GM18867 (cell line): ENCODE data around the gene GALM.
"Not testable (repeated sequence)": the region's sequence is repeated elsewhere in the genome, so short reads cannot be mapped to it uniquely, and the experiment has no call there.

ENCODE experiments used
- ATAC-seq: cut with Tn5 transposase; IDR thresholded peaks from one replicate; pipeline ENCODE4 v1.9.1; 2021; ENCODE audit warnings: mild to moderate bottlenecking, moderate library complexity; ENCODE audit not compliant: unreplicated experiment

GALM gene

DNA sequence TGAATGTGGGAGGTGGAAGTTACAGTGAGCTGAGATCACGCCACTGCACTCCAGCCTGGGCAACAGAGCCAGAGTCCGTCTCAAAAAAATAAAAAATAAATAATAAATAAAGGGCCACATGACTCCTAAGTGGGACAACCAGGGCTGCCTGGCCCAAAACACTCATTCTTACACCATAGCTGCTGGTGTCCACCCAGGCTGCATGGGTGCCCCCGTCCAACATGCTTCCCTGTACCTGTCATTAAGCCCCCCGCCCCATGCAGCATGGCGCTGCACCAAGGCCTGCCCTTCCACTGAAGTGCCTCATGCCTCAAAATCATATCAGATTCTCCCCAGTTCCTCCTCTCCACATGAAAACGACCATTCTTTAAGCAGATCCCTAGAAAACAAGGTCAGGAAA lies 10.8 kb downstream of the GALM start:
- no peak for ATAC-seq

DNA sequence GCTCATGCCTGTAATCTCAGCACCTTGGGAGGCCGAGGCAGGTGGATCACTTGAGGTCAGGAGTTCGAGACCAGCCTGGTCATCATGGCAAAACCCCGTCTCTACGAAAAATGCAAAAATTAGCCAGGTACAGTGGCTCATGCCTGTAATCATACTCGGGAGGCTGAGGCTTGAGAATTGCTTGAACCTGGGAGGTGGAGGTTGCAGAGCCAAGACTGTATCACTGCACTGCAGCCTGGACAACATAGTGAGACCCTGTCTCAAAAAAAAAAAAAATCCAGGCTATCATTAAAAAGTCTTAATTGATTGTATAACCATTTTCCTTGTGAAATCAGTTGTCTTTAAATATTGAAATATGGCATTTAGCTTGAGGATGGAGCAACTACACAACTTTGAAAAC lies 15.0 kb downstream of the GALM start:
- not testable (repeated sequence) for ATAC-seq

DNA sequence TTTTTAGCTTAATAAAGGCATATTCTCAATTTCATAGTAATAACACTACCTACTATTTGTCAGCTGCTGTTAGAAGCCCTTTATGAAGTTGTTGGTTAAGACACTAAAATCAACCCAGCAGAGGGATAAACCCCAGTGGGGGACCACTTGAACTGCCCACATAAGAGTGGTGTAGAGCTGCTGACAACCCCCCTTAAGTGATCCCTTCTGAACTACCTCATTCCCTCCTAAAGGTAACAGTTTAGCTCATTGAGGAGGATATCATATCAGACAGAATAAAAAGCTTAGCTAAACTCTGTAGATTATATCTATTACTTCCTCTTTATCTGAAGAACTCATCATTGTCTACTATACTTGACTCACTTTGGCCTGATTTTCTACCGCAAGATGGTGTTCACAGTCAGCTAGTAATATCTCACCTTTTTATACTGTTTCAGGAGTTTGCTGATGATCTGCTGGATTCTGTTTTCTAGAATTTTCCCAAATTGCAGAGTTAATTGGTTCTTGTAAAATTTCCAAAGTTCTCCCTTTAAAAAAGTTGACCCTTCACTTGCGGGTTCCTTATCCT lies 16.2 kb downstream of the GALM start:
- ATAC-seq, result no peak

DNA sequence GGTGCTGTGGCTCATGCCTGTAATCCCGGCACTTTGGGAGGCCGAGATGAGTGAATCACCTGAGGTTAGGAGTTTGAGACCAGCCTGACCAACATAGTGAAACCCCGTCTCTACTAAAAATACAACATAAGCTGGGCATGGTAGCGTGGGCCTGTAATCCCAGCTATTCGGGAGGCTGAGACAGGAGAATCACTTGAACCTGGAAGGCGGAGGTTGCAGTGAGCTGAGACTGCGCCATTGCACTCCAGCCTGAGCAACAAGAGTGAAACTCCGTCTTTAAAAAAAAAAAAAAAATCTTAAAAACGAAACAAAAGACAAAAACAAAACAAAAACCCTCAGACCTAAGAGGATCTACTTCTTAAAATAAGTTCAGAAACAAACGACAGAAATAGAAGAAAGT lies 16.7 kb downstream of the GALM start:
- ATAC-seq, result not testable (repeated sequence)

DNA sequence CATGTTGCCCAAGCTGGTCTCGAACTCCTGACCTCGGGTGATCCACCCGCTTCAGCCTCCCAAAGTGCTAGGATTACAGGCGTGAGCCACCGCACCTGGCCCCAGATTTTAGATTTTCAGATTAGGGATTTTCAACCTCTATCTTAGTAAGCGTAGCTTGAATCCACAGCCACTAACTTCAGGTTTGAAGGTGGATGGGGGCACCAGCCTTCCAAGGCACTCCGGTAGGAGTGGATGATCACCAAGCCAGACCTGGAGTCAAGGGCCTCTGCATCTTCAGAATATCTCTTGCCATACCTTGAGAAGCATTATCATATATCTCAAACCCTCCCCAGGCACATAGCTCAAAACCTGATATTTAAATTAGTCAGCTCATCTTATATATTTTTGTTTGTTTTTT lies 17.9 kb downstream of the GALM start:
- ATAC-seq, result no peak

DNA sequence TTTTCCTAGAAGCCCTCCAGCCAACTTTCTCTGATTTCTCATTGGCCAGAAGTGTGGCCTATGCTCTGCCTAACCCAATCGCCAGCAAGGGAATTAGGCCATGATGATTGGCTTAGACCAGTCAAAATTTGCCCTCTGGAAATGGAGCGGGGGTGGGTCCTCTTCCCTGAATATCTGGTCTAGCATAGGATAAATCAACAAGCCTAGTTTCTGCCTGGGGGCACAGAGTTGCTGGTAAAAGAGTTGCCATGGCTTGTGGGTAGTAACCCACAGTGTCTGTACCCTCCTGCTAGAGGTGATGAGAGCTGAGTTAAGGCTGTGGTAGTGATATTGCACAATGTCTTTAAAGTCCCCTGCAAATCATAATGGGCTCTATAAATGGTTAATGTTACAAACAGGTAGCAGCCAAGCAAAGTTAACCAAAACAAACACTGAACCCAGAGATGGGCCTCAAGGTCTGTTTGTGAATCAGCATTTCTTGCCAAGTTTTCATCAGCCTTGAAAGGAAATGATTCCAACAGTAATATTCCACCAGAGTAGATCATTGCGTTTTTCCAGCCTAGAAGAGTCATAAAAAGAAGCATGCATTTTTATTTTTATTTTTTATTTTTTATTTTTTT lies 19.3 kb downstream of the GALM start:
- no peak for ATAC-seq

DNA sequence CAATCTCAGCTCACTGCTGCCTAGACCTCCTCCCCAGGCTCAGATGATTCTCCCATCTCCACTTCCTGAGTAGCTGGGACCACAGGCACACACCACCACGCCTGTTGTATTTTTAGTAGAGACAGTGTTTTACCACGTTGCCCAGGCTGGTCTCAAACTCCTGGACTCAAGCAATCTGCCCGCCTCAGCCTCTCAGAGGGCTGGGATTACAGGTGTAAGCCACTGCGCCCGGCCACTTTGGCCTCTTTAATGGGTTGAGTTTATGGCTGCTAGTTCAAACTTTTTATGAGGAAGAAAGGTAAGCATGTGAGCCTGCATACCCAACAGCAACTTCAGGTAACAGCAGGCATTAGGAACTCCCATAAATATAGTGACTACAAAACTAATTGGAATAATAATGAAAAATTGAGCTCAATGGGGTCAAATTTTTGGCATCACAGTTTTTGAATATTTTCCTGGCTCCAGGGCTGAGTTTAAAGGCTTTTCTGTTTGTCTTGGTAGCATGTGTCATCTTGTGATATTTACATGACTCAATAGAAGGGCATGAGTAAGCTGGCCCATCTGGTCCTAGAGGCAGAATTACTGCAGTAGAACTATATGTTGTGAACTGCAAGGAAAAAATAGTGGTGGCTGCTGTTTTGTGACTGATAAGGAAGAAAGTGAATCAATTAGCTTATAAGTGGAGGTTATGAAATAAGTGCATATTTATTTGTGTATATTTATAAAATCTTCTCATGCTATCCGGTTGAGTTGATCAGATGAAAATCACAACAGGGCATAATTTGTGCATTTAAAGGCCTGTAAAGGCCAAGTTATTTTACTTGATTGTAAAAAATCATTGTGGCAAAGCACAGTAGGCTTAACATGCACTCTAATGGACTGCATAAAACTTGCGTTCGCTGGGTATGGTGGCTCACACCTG lies 24.8 kb downstream of the GALM start:
- ATAC-seq, result no peak

DNA sequence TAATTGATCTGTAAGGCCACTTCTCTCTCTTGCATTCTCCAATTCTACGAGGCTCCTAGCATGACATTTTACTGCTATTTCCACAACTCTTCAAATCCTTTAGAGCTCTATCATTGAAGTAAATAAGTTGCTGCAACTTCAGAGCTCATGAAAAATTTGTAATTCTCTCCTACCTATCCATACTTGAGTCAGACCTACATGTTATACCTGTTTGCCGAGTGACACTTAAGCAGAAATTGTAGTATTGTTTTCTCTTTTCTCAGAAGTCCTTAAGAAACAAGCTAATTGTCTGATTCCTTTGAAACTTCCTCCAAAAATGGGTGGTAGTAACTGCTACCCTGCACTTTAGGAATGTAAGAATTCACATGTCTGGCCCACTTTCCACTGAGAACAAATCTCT lies 26.1 kb downstream of the GALM start:
- ATAC-seq, result no peak

DNA sequence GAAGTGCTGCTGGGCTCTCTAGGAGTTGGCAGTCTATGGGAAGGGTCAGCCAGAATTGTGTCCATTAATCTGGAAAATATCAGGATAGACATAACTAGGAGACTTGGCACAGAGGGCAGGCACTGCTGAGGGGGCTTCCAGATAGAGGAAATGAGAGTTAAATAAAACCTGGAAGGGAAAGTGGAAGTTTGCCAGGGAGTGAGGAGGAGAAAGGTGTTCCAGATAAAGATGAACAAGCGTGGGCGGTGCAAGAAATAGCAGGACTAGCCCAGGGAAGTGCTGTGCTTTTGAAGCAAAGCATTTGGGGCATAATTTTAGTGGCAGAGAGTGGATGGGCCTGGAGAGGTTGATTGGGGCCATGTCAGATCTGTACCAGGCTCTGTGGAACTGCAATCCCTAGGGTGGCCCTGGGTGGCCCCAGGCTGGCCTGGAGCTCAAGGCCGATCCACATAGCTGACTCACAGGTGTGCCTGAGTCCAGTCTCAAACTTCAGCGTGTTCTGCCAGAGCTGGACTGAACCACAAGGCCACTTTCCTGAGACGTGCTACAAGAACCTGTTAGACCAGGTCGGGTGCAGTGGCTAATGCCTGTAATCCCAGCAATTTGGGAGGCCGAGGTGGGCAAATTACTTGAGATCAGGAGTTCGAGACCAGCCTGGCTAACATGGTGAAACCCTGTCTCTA lies 26.9 kb downstream of the GALM start:
- ATAC-seq, result no peak

DNA sequence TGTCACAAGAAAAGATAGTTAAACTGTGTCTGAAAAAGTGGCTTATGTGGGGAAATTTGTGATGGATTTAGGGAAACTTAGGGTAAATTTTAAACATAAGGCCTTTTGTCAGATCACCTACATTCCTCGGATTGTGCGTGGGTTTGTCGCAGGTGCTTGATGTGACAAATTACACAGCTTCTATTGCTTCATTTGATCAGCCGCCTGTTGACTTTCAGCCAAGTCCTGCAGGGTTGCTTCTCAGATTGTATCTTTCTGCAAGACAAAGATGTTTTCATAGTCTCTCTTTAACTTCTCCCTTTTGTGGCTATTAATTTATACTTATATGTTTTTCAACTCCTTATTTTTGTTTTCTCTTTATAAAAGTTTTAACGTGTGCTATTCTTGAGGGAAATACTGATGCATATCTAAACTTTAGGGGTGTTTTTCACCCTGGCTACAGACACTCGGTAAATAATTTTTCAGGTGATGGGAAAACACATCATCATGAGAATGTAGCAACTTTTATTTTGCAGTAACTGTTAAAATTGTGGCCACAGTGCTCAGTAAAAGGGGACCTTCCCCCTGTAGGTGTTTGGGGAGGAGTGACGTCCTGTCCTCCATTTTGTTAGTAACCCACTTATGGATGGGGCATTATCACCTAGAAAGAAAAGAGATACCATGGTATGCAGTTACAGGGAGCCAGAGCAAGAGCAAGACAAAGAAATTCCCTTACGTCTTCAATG lies 31.4 kb downstream of the GALM start:
- ATAC-seq, result no peak

DNA sequence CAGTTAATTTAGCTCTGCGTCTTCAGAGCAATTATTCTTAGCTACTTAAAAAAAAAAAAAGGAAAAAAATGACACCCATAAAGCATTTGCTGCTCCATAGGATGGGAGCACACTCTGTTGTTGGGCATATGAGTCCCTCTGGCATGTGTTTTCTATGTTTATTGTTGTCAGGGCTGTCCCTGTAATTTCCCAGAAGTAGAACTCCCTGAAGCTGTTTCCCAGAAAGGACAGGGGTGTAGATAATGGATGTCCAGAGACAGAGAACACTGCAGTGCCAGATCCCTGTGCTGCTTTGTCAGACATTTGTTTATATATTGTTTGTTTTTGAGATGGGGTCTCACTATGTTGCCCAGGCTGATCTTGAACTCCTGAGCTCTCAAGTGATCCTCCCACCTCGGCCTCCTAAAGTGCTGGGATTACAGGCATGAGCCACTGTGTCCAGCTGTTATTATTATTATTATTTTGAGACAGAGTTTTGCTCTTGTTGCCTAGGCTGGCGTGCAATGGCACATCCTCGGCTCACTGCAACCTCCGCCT lies 32.6 kb downstream of the GALM start:
- ATAC-seq, result no peak

DNA sequence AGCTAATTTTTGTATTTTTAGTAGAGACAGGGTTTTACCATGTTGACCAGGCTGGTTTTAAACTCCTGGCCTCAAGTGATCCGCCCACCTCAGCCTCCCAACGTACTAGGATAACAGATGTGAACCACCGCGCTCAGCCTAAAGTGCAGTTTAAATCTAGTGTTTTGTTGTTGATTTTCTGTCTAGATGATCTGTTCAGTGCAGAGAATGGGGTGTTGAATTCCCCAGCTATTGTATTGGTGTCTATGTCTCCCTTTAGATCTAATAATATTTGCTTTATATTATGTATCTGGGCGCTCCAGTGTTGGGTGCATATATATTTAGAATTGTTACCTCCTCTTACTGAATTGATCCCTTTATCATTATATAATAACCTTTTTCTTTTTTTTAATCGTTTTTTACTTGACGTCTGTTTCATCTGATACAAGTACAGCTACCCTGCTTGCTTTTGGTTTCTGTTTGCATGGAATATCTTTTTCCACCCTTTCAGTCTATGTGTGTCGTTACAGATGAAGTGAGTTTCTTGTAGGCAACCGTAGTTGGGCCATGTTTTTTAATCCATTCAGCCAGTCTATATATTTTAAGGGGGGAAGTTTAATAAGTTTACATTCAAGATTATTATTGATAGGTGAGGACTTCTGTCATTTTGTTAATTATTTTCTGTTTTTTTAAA lies 34.3 kb downstream of the GALM start:
- no peak for ATAC-seq

DNA sequence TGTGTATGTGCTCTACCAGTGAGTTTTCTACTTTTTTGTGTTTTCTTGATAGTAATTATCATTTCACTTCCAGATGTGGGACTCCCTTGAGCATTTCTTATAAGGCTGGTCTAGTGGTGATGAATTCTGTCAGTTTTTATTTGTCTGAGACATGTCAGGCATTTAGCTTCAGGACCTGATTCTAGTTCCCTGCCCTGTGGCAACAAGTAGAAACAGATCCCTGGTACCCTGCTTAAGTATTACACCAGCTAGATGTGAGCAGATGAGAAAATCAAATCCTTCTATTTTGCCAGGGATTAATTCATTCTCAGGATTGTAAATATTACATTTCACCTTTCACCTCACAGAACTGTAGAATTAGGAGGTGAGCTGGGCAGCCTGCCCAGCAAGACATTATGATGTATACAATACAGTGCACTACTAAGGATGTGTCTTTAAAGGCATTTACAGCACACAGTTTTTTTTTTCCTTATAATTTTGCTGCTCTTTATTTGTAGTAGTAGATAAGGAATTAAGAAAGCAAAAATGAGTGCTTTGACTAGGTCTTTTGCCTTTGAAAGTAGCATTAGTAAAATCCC lies 35.1 kb downstream of the GALM start:
- no peak for ATAC-seq

DNA sequence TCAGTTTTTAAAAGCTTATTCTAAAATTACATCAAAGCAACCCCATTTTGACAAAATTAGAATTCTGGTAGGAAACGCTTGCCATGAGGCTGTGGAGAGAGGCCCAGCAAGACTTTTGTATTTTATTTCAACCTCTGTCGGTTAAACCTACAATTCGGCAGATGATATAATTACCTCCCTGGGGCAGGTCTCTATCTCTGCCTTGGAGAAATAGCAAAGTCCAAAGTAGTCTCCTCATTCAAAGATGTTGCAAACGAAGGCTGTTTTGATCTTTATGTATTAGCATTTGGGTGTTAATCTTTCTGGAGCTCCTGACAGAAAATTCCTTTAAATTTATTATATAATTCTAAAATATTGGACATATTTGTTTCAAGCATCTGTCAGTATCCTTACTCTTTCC lies 35.6 kb downstream of the GALM start:
- ATAC-seq, result no peak

DNA sequence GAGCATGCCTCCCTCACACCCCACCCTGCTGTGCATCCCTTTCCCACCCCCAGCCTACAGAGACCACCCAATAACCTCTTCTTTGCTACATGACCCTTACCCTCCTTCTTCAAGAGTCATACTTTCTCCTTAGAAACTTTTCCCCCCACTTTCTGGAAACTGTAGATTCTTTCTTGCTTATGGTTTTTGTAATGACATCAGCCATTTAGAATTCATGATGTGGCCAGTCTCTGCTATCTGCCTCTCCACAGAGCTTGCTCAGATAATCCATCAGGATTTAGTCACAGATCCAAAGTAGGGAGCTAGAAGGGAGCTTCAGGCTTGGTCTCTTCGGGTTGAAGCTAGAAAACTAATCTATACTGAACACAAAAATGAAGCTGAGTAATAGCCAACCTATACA lies 36.5 kb downstream of the GALM start:
- no peak for ATAC-seq

DNA sequence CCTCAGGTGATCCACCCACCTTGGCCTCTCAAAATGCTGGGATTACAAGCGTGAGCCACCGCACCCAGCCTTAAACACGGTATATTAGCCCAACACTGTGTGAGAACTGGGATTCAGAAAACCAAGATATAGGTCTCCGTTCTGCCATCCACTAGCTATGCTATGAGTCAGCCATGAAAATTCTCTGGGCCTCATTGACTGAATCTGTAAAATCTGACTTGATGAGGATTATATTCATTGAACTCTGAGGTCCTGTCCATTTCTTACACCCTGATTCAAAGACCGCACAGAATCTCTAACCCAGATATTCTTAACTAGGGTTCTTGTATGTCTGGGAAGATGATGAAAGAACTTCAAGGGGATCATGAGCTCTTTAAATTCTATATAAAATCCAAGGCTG lies 37.4 kb downstream of the GALM start:
- ATAC-seq, result not testable (repeated sequence)

DNA sequence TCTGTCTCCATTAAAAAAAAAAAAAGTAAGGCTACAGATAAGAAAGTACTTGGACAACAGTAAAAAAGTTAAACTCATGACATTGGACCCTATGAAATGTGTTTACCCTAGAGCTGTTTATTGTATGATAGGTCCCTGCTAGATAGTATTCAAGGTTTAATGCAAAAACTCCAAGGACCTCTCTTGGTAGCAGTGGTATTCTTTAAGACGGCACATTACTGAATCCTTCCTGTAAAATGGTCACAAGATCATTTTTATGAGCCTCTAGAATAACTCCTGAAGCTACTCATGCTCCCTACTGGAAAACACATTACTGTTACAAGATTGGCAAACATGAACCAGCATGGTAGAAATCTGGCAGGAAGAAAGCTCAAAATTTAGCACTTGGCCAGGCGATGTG lies 38.8 kb downstream of the GALM start:
- ATAC-seq, result no peak

DNA sequence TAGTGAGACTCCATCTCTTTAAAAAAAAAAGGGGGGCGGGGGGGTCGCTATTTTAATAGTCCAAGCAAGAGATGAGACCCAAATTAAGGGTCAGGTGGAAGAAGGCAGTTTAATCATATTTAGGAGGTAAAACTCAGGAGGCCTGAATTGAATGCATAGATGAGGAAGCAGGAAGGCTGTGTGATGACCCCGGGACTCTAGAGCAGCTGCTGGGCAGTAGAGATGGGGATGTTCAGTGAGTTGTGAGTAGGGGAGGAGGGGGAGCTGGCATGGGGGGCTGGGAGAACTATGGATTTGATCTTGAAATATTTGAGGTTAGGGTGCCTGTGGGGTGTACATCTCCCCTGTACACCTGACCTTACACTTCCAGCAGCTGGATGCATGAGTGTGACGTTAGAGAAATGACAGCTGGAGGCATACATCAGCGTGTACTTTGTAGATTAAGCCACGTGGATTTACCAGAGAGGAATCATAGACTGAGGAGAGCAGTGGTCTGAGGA lies 41.0 kb downstream of the GALM start:
- no peak for ATAC-seq

DNA sequence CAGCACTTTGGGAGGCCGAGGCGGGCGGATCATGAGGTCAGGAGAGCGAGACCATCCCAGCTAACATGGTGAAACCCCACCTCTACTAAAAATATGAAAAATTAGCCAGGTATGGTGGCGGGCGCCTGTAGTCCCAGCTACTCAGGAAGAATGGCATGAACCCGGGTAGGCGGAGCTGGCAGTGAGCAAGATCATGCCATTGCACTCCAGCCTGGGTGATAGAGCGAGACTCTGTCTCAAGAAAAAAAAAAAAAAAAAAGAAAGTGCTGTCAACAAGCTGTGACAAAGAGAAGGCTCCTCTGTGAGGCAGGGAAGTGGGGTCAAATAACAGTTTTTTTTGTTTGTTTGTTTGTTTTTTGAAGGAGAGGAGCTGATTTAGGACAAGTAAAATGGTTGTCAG lies 42.6 kb downstream of the GALM start:
- ATAC-seq, result not testable (repeated sequence)
